HepG2 (cell line): ENCODE results near the gene DTX2. TPM values are rescaled to one million over a fixed set of nuclear protein-coding genes. Genes with fewer than 3 reads are reported as not detected.

Source experiments
- HNF4G ChIP-seq, 2 experiments: sonication (generic) in 1 of 2; formaldehyde crosslinking in 1 of 2; IDR thresholded peaks; 2 replicates each; pipeline versions ENCODE4 v1.4.0 to v1.6.1; 2011 to 2020; ENCODE audit warnings: borderline replicate concordance in 2 of 2, low read depth in 2 of 2, mild to moderate bottlenecking in 2 of 2, low read length in 1 of 2, missing genetic modification reagents in 1 of 2, moderate library complexity in 1 of 2
- HOXA3 ChIP-seq: sonication (generic); formaldehyde crosslinking; IDR thresholded peaks from 2 replicates; pipeline ENCODE4 v1.5.0; 2020; ENCODE audit warnings: missing genetic modification reagents
- ISL2 ChIP-seq: sonication (generic); formaldehyde crosslinking; IDR thresholded peaks from 2 replicates; pipeline ENCODE4 v1.5.0; 2020; ENCODE audit warnings: missing genetic modification reagents
- KDM6A ChIP-seq: IDR thresholded peaks from 2 replicates; pipeline ENCODE4 v1.6.1; 2016; ENCODE audit warnings: low read depth
- MATR3 ChIP-seq: sonication (generic); formaldehyde crosslinking; IDR thresholded peaks from 2 replicates; pipeline ENCODE4 v1.4.0; 2020; ENCODE audit warnings: missing genetic modification reagents
- MZF1 ChIP-seq: sonication (generic); formaldehyde crosslinking; IDR thresholded peaks from 2 replicates; pipeline ENCODE4 v1.8.1; 2023; ENCODE audit warnings: mild to moderate bottlenecking, missing genetic modification reagents, borderline replicate concordance
- NBN ChIP-seq: fragments of 450-650 bp; conservative IDR thresholded peaks from 2 replicates; pipeline ENCODE4 v1.6.1; 2017
- PAX8 ChIP-seq: sonication (generic); formaldehyde crosslinking; IDR thresholded peaks from 2 replicates; pipeline ENCODE4 v1.8.0; 2022; ENCODE audit warnings: mild to moderate bottlenecking, missing genetic modification reagents, borderline replicate concordance
- SALL2 ChIP-seq: sonication (generic); formaldehyde crosslinking; IDR thresholded peaks from 2 replicates; pipeline ENCODE4 v1.8.1; 2023; ENCODE audit warnings: mild to moderate bottlenecking, missing genetic modification reagents, inconsistent platforms
- SAP130 ChIP-seq: IDR thresholded peaks from 2 replicates; pipeline ENCODE4 v1.6.1; 2016; ENCODE audit warnings: low read depth
- SCMH1 ChIP-seq: sonication (generic); formaldehyde crosslinking; IDR thresholded peaks from 2 replicates; pipeline ENCODE4 v1.9.0; 2021; ENCODE audit warnings: missing genetic modification reagents, mild to moderate bottlenecking, borderline replicate concordance
- SRY ChIP-seq: sonication (generic); formaldehyde crosslinking; IDR thresholded peaks from 2 replicates; pipeline ENCODE4 v1.8.0; 2022; ENCODE audit warnings: mild to moderate bottlenecking, missing genetic modification reagents
- ZIK1 ChIP-seq: sonication (generic); formaldehyde crosslinking; IDR thresholded peaks from 2 replicates; pipeline ENCODE4 v1.5.0; 2020; ENCODE audit warnings: mild to moderate bottlenecking, low read depth, missing genetic modification reagents, borderline replicate concordance
- ZMYM2 ChIP-seq: sonication (generic); formaldehyde crosslinking; IDR thresholded peaks from 2 replicates; pipeline ENCODE4 v1.8.0; 2022; ENCODE audit warnings: mild to moderate bottlenecking, missing genetic modification reagents
- ZNF225 ChIP-seq: sonication (generic); formaldehyde crosslinking; IDR thresholded peaks from 2 replicates; pipeline ENCODE4 v1.4.0; 2020; ENCODE audit warnings: mild to moderate bottlenecking, missing genetic modification reagents
- ZNF263 ChIP-seq: sonication (generic); formaldehyde crosslinking; IDR thresholded peaks from 2 replicates; pipeline ENCODE4 v1.4.0; 2020; ENCODE audit warnings: missing genetic modification reagents
- ZNF75D ChIP-seq: sonication (generic); formaldehyde crosslinking; IDR thresholded peaks from 2 replicates; pipeline ENCODE4 v1.8.1; 2023; ENCODE audit warnings: missing genetic modification reagents, mild to moderate bottlenecking, borderline replicate concordance
- polyA plus RNA-seq, 8 experiments: library from polyadenylated mRNA; depleted of rRNA in 3 of 8; stranded (reverse) in 7 of 8; unstranded in 1 of 8; fragments of >200 nt; fragmentation: Illumina TruSeq in 4 of 8; extraction: Trizol in 4 of 8; gene quantifications; 2 replicates each; pipeline versions ENCODE4 v1.2.1 to v1.2.3, GENCODE V29; 2011 to 2016; ENCODE audit warnings: low read depth in 4 of 8, missing spikeins in 1 of 8, mixed read lengths in 1 of 8; ENCODE audit not compliant: insufficient read depth in 1 of 8
- total RNA-seq, 5 experiments: library from RNA; depleted of rRNA; stranded (reverse); fragments of >200 nt; fragmentation: Illumina TruSeq; extraction: Trizol; gene quantifications; 2 replicates each; pipeline ENCODE4 v1.2.3, GENCODE V29; 2016; ENCODE audit warnings: low read depth in 1 of 5
- TF ChIP-seq, protein P1 (sequence below): sonication (generic); formaldehyde crosslinking; IDR thresholded peaks from 2 replicates; pipeline ENCODE4 v1.4.0; 2020; ENCODE audit warnings: missing genetic modification reagents
- TF ChIP-seq, protein P2 (sequence below): sonication (generic); formaldehyde crosslinking; IDR thresholded peaks from 2 replicates; pipeline ENCODE4 v1.5.0; 2020; ENCODE audit warnings: mild to moderate bottlenecking, missing genetic modification reagents
- TF ChIP-seq, protein P3 (sequence below): sonication (generic); formaldehyde crosslinking; IDR thresholded peaks from 2 replicates; pipeline ENCODE4 v1.9.0; 2021; ENCODE audit warnings: missing genetic modification reagents, borderline replicate concordance
- TF ChIP-seq, protein P4 (sequence below): sonication (generic); formaldehyde crosslinking; conservative IDR thresholded peaks from 2 replicates; pipeline ENCODE4 v1.4.0; 2020; ENCODE audit warnings: missing genetic modification reagents
- TF ChIP-seq, protein P5 (sequence below): sonication (generic); formaldehyde crosslinking; IDR thresholded peaks from 2 replicates; pipeline ENCODE4 v1.4.0; 2020; ENCODE audit warnings: mild to moderate bottlenecking, missing genetic modification reagents

DTX2 gene
- total and polyA plus RNA-seq, 2 of the 13 experiments (the other 11 are each of a cell fraction or from before 2014, with no cell fraction given): 5.5 to 6.2 TPM

DNA sequence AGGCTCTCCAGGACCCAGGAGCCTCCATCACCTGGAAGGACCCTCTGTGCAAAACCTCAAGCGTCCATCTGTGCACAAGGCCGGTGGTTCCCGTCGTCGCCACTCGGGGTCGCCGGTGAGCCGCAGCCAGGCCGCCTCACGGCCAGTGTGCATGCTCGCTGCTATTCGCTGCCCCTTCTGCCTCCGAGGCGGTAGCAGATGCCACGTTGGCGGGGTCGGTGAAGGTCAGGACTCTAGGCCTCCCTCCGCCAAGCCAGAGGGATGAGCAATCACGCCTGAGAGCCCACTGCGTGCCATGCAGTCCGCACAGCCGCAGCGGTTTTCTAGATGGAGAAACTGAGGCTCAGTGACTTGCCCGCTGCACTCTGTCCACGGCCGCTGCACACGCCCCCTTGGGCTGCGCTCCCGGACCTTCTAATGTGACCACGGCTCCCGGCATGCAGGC lies 54.5 kb downstream of the DTX2 start (continued):
- peak; percentile 37; the same call in 1 of the 2 replicates for TF ChIP-seq SALL2
- TF ChIP-seq SAP130 (CRISPR knock-in tag): peak; percentile 65
- TF ChIP-seq, protein P1, sequence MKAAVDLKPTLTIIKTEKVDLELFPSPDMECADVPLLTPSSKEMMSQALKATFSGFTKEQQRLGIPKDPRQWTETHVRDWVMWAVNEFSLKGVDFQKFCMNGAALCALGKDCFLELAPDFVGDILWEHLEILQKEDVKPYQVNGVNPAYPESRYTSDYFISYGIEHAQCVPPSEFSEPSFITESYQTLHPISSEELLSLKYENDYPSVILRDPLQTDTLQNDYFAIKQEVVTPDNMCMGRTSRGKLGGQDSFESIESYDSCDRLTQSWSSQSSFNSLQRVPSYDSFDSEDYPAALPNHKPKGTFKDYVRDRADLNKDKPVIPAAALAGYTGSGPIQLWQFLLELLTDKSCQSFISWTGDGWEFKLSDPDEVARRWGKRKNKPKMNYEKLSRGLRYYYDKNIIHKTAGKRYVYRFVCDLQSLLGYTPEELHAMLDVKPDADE (CRISPR knock-in tag): no peak
- no peak for TF ChIP-seq ZMYM2 (CRISPR knock-in tag)
- TF ChIP-seq, protein P2, sequence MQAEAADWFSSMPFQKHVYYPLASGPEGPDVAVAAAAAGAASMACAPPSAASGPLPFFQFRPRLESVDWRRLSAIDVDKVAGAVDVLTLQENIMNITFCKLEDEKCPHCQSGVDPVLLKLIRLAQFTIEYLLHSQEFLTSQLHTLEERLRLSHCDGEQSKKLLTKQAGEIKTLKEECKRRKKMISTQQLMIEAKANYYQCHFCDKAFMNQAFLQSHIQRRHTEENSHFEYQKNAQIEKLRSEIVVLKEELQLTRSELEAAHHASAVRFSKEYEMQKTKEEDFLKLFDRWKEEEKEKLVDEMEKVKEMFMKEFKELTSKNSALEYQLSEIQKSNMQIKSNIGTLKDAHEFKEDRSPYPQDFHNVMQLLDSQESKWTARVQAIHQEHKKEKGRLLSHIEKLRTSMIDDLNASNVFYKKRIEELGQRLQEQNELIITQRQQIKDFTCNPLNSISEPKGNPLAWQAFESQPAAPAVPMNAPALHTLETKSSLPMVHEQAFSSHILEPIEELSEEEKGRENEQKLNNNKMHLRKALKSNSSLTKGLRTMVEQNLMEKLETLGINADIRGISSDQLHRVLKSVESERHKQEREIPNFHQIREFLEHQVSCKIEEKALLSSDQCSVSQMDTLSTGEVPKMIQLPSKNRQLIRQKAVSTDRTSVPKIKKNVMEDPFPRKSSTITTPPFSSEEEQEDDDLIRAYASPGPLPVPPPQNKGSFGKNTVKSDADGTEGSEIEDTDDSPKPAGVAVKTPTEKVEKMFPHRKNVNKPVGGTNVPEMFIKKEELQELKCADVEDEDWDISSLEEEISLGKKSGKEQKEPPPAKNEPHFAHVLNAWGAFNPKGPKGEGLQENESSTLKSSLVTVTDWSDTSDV (CRISPR knock-in tag): peak; percentile 94
- TF ChIP-seq SRY: no peak
- peak; percentile 93; the same call in 1 of the 2 replicates for TF ChIP-seq ZIK1
- no peak for TF ChIP-seq MATR3 (CRISPR knock-in tag)
- TF ChIP-seq ISL2: 0 out of 2 replicates have a peak, but pooled peaks have one; percentile 15
- no peak for TF ChIP-seq ZNF225
- peak; percentile 51; the same call in 1 of the 2 replicates for TF ChIP-seq HOXA3 (CRISPR knock-in tag)
- TF ChIP-seq SCMH1: no peak
- no peak for TF ChIP-seq ZNF75D
- TF ChIP-seq, protein P3, sequence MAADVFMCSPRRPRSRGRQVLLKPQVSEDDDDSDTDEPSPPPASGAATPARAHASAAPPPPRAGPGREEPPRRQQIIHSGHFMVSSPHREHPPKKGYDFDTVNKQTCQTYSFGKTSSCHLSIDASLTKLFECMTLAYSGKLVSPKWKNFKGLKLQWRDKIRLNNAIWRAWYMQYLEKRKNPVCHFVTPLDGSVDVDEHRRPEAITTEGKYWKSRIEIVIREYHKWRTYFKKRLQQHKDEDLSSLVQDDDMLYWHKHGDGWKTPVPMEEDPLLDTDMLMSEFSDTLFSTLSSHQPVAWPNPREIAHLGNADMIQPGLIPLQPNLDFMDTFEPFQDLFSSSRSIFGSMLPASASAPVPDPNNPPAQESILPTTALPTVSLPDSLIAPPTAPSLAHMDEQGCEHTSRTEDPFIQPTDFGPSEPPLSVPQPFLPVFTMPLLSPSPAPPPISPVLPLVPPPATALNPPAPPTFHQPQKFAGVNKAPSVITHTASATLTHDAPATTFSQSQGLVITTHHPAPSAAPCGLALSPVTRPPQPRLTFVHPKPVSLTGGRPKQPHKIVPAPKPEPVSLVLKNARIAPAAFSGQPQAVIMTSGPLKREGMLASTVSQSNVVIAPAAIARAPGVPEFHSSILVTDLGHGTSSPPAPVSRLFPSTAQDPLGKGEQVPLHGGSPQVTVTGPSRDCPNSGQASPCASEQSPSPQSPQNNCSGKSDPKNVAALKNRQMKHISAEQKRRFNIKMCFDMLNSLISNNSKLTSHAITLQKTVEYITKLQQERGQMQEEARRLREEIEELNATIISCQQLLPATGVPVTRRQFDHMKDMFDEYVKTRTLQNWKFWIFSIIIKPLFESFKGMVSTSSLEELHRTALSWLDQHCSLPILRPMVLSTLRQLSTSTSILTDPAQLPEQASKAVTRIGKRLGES (CRISPR knock-in tag): no peak
- TF ChIP-seq MZF1 (CRISPR knock-in tag): no peak
- TF ChIP-seq NBN: no peak
- TF ChIP-seq ZNF263: no peak
- TF ChIP-seq, protein P4, sequence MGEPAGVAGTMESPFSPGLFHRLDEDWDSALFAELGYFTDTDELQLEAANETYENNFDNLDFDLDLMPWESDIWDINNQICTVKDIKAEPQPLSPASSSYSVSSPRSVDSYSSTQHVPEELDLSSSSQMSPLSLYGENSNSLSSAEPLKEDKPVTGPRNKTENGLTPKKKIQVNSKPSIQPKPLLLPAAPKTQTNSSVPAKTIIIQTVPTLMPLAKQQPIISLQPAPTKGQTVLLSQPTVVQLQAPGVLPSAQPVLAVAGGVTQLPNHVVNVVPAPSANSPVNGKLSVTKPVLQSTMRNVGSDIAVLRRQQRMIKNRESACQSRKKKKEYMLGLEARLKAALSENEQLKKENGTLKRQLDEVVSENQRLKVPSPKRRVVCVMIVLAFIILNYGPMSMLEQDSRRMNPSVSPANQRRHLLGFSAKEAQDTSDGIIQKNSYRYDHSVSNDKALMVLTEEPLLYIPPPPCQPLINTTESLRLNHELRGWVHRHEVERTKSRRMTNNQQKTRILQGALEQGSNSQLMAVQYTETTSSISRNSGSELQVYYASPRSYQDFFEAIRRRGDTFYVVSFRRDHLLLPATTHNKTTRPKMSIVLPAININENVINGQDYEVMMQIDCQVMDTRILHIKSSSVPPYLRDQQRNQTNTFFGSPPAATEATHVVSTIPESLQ: no peak
- TF ChIP-seq PAX8 (CRISPR knock-in tag): no peak
- no peak for TF ChIP-seq KDM6A (CRISPR knock-in tag)
- no peak for TF ChIP-seq HNF4G (IDR thresholded peaks at IDR 0.05; ENCODE audit: borderline replicate concordance, low read depth, low read length)
- no peak; the same call in 1 of the 2 replicates for TF ChIP-seq HNF4G (CRISPR knock-in tag; IDR thresholded peaks at IDR 0.05; ENCODE audit: borderline replicate concordance, low read depth)
- TF ChIP-seq, protein P5, sequence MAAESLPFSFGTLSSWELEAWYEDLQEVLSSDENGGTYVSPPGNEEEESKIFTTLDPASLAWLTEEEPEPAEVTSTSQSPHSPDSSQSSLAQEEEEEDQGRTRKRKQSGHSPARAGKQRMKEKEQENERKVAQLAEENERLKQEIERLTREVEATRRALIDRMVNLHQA (CRISPR knock-in tag): no peak
